Transverse colon (tissue), 4 donors: ENCODE measurements around the gene YJEFN3.

ENCODE experiments used
- CTCF ChIP-seq, 5 experiments: fragments of 200-600 bp in 3 of 5; fragments of 450-650 bp in 2 of 5; sonication (generic) in 3 of 5; IDR thresholded peaks; 1 replicate in 2 of 5; 2 replicates in 3 of 5; pipeline ENCODE4 v1.5.1; 2016 to 2017; ENCODE audit warnings: antibody characterized with exemption in 5 of 5, inconsistent platforms in 3 of 5, mild to moderate bottlenecking in 2 of 5, moderate library complexity in 1 of 5
- EP300 ChIP-seq: sonication (generic); formaldehyde crosslinking; IDR thresholded peaks from one replicate; pipeline ENCODE4 v1.6.1; 2017; ENCODE audit warnings: antibody characterized with exemption, low read depth
- POLR2A ChIP-seq: fragments of 450-650 bp; IDR thresholded peaks from one replicate; pipeline ENCODE4 v1.6.1; 2016; ENCODE audit warnings: antibody characterized with exemption, mild to moderate bottlenecking, moderate library complexity
- POLR2AphosphoS5 ChIP-seq, 3 donors: sonication (generic); formaldehyde crosslinking; IDR thresholded peaks; one replicate each; pipeline ENCODE4 v1.6.1; 2016; ENCODE audit warnings: antibody characterized with exemption in 3 of 3

GRCh38 chr19:19489804-19490204 lies 38.9 kb upstream of the YJEFN3 start:
- no peak for TF ChIP-seq CTCF (IDR thresholded peaks at IDR 0.05)
- no peak for TF ChIP-seq POLR2A
- no peak for TF ChIP-seq POLR2AphosphoS5 (IDR thresholded peaks at IDR 0.05)
- TF ChIP-seq EP300 = no peak
